Transverse colon (tissue), 4 donors: ENCODE data around the gene RNF150. TPM values are rescaled to one million over a fixed set of nuclear protein-coding genes. Genes with fewer than 3 reads are reported as not detected.
"Not testable (repeated sequence)": the region's sequence is repeated elsewhere in the genome, so short reads cannot be mapped to it uniquely, and the experiment has no call there.

Experiments
- DNase-seq: peaks from one replicate; pipeline ENCODE4 v3.0.0-alpha.2; 2019
- H3K27ac ChIP-seq, 4 donors: fragments of 200-600 bp; sonication (generic); 2 replicates each; pipeline ENCODE4 v1.5.1; 2016 to 2018; ENCODE audit warnings: inconsistent platforms in 4 of 4
- H3K27me3 ChIP-seq: fragments of 200-600 bp; sonication (generic); 2 replicates; pipeline ENCODE4 v1.5.1; 2017; ENCODE audit warnings: inconsistent platforms
- H3K36me3 ChIP-seq, 4 donors: fragments of 200-600 bp; sonication (generic); 2 replicates each; pipeline ENCODE4 v1.5.1; 2017 to 2019; ENCODE audit warnings: inconsistent platforms in 4 of 4
- H3K4me1 ChIP-seq, 4 donors: fragments of 200-600 bp; sonication (generic); 2 replicates each; pipeline ENCODE4 v1.5.1; 2017 to 2020; ENCODE audit warnings: inconsistent platforms in 4 of 4
- H3K4me3 ChIP-seq, 4 donors: fragments of 200-600 bp; sonication (generic); 1 replicate in 1 of 4; 2 replicates in 3 of 4; pipeline versions ENCODE4 v1.5.1 to v1.6.1; 2017 to 2019; ENCODE audit warnings: inconsistent platforms in 4 of 4
- H3K9me3 ChIP-seq, 2 donors: fragments of 200-600 bp; sonication (generic); 2 replicates each; pipeline ENCODE4 v1.5.1; 2017 to 2019; ENCODE audit warnings: inconsistent platforms in 2 of 2
- CTCF ChIP-seq, 5 experiments: fragments of 200-600 bp in 3 of 5; fragments of 450-650 bp in 2 of 5; sonication (generic) in 3 of 5; IDR thresholded peaks; 1 replicate in 2 of 5; 2 replicates in 3 of 5; pipeline ENCODE4 v1.5.1; 2016 to 2017; ENCODE audit warnings: antibody characterized with exemption in 5 of 5, inconsistent platforms in 3 of 5, mild to moderate bottlenecking in 2 of 5, moderate library complexity in 1 of 5
- EP300 ChIP-seq: sonication (generic); formaldehyde crosslinking; IDR thresholded peaks from one replicate; pipeline ENCODE4 v1.6.1; 2017; ENCODE audit warnings: antibody characterized with exemption, low read depth
- POLR2A ChIP-seq: fragments of 450-650 bp; IDR thresholded peaks from one replicate; pipeline ENCODE4 v1.6.1; 2016; ENCODE audit warnings: antibody characterized with exemption, mild to moderate bottlenecking, moderate library complexity
- POLR2AphosphoS5 ChIP-seq, 3 donors: sonication (generic); formaldehyde crosslinking; IDR thresholded peaks; one replicate each; pipeline ENCODE4 v1.6.1; 2016; ENCODE audit warnings: antibody characterized with exemption in 3 of 3
- WGBS, 2 donors: methylation state at CpG; one replicate each; pipeline ENCODE4 v1.1.5; 2018; ENCODE audit warnings: low coverage in 1 of 2; 5-methylcytosine and 5-hydroxymethylcytosine counted together
- in situ Hi-C, 4 donors: fragments of 200-750 bp; cut with MboI; loops; one replicate each; pipeline versions ENCODE4 v1.15.0 to v1.15.1; 2017; ENCODE audit warnings: low sequenced_read_pairs in 3 of 4, low pct_ligation_motif_present in 1 of 4, low pct_unique_long_range_greater_than_20kb in 1 of 4
- intact Hi-C: fragments of 100-400 bp; cut with DNase I; formaldehyde crosslinking; loops from one replicate; pipeline ENCODE4 v1.15.1; 2023; ENCODE audit warnings: low total_unique reads
- total RNA-seq, 4 donors: library from RNA; depleted of rRNA; stranded (reverse); fragments of >200 nt; gene quantifications; one replicate each; pipeline ENCODE4 v1.1.0, GENCODE V29; 2016

Gene RNF150
- total RNA-seq, 4 donors from 2014 or later = 2.8 to 15.3 (median 7.9) TPM

- WGBS, 2 donors = 14 to 36% methylated on average over 1 of the region's 1 CpG
- intact Hi-C loops (no loop called here), in situ Hi-C loops (no loop called here)
- DNase-seq = no peak
- Histone ChIP-seq H3K36me3 (no peaks in the 10 kb centered on the region), H3K4me3 (no peak overlapping the region), H3K9me3 (no peaks in the 10 kb centered on the region), H3K27me3 (no peaks in the 10 kb centered on the region), H3K4me1 (no peaks in the 10 kb centered on the region), H3K27ac (no peak overlapping the region)
- TF ChIP-seq EP300 (no peak), CTCF (IDR thresholded peaks at IDR 0.05) (no peak), POLR2A (no peak), POLR2AphosphoS5 (IDR thresholded peaks at IDR 0.05) (no peak)
Observed at GRCh38 chr4:141177171-141177570, 43.9 kb upstream of the RNF150 start.

DNA sequence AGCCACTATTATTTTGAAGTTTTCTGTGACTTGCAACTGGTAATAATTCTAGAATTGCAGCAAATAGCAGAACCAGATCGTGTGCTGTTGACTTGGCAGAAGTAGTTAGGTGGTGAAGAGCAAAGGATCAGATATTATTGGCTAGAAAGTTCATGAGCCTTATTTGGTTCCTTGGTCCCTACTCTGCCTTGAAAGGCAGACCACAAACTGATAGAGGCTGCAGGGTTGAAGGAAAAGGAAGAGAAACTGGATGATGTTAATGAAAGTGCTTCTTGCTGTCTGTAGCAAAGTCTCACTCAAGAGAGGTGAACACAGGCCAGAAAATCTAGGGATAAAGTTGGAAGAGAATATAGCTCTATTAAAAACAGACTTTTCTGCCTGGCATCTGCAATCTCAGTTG, 41.2 kb upstream of the RNF150 start:
- intact Hi-C loops = no loop called here
- Histone ChIP-seq H3K36me3 (no peaks in the 10 kb centered on the region), H3K4me3 (no peak overlapping the region), H3K27ac (no peak overlapping the region), H3K9me3 (no peaks in the 10 kb centered on the region), H3K4me1 (no peaks in the 10 kb centered on the region), H3K27me3 (no peaks in the 10 kb centered on the region)
- WGBS, 2 donors = 57 to 70% methylated on average over 1 of the region's 1 CpG
- no peak for DNase-seq
- in situ Hi-C loops = no loop called here
- TF ChIP-seq POLR2A (no peak), EP300 (no peak), CTCF (IDR thresholded peaks at IDR 0.05) (no peak), POLR2AphosphoS5 (IDR thresholded peaks at IDR 0.05) (no peak)

DNA sequence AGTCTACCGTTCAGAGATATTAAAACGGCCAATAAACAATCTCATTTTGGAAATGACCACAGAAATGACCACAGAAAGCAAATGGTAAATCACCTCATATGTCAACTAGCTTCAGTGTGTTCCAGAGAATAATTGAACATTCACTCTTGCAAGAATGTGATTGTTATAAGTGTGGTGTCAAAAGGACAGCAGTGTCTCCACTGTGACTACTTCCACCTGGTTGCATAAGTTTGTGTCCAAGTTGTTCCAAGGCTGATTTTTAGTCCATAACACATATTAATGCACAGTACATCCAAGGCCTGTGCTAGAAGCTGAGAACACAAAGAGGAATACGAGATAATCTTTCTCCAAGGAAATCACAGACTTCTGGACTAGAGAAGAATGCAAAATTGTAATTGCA, 37.4 kb upstream of the RNF150 start:
- Histone ChIP-seq H3K36me3 (no peaks in the 10 kb centered on the region), H3K9me3 (no peaks in the 10 kb centered on the region), H3K4me3 (no peak overlapping the region), H3K27me3 (no peaks in the 10 kb centered on the region), H3K27ac (no peak overlapping the region), H3K4me1 (no peaks in the 10 kb centered on the region)
- in situ Hi-C loops = no loop called here
- TF ChIP-seq POLR2A = no peak
- no peak for TF ChIP-seq EP300
- no peak for TF ChIP-seq POLR2AphosphoS5 (IDR thresholded peaks at IDR 0.05)
- no peak for TF ChIP-seq CTCF (IDR thresholded peaks at IDR 0.05)
- no peak for DNase-seq
- WGBS, 2 donors = 56 to 69% methylated on average over 3 of the region's 3 CpGs
- intact Hi-C loops = no loop called here

DNA sequence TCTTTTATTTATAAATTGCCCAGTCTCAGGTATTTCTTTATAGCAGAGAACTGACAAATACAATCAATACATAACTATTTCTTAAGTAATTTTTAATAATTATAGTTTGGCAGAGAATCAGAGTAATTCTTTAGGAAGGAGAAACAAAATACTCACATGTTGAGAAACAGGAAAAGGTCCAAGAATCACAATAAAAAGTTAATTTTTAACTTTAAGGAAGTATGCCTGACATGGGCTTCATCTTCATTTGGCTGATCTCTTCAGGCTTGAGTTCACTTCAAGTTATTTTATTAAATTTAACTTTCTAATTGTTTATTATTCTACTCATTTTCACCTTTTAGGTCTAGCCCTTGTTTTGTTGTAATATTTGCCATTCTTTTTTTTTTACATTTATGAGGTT, 36.1 kb upstream of the RNF150 start:
- intact Hi-C loops (no loop called here), in situ Hi-C loops (no loop called here)
- H3K36me3 ChIP-seq = no peaks in the 10 kb centered on the region
- H3K27ac ChIP-seq = no peak overlapping the region
- H3K9me3 ChIP-seq = no peaks in the 10 kb centered on the region
- no peak overlapping the region for H3K4me3 ChIP-seq
- TF ChIP-seq CTCF (IDR thresholded peaks at IDR 0.05) = no peak
- TF ChIP-seq POLR2A = no peak
- no peak for TF ChIP-seq POLR2AphosphoS5 (IDR thresholded peaks at IDR 0.05)
- no peak for TF ChIP-seq EP300
- H3K4me1 ChIP-seq = no peaks in the 10 kb centered on the region
- no peak for DNase-seq
- H3K27me3 ChIP-seq = no peaks in the 10 kb centered on the region

- H3K27me3 ChIP-seq, H3K4me3 ChIP-seq, DNase-seq, intact Hi-C loops, H3K9me3 ChIP-seq, H3K4me1 ChIP-seq, H3K36me3 ChIP-seq, H3K27ac ChIP-seq, in situ Hi-C loops: not testable (repeated sequence)
- 85 to 92% methylated on average over 5 of the region's 5 CpGs for WGBS, 2 donors
Observed at GRCh38 chr4:141165001-141165400, 31.7 kb upstream of the RNF150 start.
